ENCODE measurements around the gene EPB41L2. TPM values are rescaled to one million over a fixed set of nuclear protein-coding genes. Genes with fewer than 3 reads are reported as not detected.

Gene EPB41L2
- total RNA-seq, 1 donor from 2014 or later: 124 TPM

DNA sequence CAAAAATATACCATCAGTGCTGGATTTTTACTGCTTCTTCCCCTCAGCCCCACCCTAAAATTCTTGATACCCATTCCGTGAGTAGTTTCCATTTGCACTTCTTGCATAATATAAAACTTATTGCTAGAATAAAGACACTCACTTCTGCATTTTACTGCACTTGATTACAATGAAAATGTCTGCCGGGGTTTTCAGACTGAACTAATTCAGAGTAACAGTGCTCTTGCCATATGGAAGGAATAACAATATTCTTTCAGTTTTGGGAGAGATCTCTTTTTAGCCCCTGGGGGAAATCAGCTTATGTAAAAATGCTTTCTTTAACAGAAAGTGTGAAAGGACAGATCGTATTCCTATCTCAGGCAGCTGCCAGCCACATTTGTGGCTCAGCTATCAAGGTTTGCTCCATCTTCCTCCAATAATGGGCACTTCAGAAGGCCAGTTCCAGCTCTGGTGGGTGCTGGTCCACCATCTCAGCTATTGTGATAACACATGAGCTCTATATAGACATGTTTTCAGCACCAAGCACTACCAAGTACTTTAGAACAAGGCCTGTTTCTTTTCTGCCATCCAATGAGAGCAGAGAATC, 226.9 kb downstream of the EPB41L2 start:
- DNase-seq (no peak), ATAC-seq (no peak)
- intact Hi-C loops (cut with DNase I): no loop called here
- Histone ChIP-seq H3K9me3 (no peaks in the 10 kb centered on the region), H3K36me3 (no peaks in the 10 kb centered on the region), H3K4me3 (no peak overlapping the region), H3K4me1 (no peaks in the 10 kb centered on the region), H3K27ac (no peak overlapping the region), H3K27me3 (ENCODE audit: low read depth) (no peaks in the 10 kb centered on the region)
- TF ChIP-seq, protein P1, sequence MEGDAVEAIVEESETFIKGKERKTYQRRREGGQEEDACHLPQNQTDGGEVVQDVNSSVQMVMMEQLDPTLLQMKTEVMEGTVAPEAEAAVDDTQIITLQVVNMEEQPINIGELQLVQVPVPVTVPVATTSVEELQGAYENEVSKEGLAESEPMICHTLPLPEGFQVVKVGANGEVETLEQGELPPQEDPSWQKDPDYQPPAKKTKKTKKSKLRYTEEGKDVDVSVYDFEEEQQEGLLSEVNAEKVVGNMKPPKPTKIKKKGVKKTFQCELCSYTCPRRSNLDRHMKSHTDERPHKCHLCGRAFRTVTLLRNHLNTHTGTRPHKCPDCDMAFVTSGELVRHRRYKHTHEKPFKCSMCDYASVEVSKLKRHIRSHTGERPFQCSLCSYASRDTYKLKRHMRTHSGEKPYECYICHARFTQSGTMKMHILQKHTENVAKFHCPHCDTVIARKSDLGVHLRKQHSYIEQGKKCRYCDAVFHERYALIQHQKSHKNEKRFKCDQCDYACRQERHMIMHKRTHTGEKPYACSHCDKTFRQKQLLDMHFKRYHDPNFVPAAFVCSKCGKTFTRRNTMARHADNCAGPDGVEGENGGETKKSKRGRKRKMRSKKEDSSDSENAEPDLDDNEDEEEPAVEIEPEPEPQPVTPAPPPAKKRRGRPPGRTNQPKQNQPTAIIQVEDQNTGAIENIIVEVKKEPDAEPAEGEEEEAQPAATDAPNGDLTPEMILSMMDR (IDR thresholded peaks at IDR 0.05): no peak

- intact Hi-C loops (cut with DNase I): no loop called here
- Histone ChIP-seq H3K27me3 (ENCODE audit: low read depth) (no peaks in the 10 kb centered on the region), H3K9me3 (no peaks in the 10 kb centered on the region), H3K36me3 (no peaks in the 10 kb centered on the region), H3K4me3 (no peak overlapping the region), H3K4me1 (no peaks in the 10 kb centered on the region), H3K27ac (no peak overlapping the region)
- DNase-seq (no peak), ATAC-seq (no peak)
- TF ChIP-seq, protein P1 (IDR thresholded peaks at IDR 0.05): no peak
Measured at GRCh38 chr6:130834482-130835251, 228.4 kb downstream of the EPB41L2 start.

GRCh38 chr6:130833569-130833968, 229.5 kb downstream of the EPB41L2 start:
- H3K27ac ChIP-seq: no peak overlapping the region
- intact Hi-C loops (cut with DNase I): no loop called here
- no peak overlapping the region for H3K4me3 ChIP-seq
- TF ChIP-seq, protein P1 (IDR thresholded peaks at IDR 0.05): no peak
- H3K36me3 ChIP-seq: no peaks in the 10 kb centered on the region
- no peaks in the 10 kb centered on the region for H3K4me1 ChIP-seq
- ATAC-seq (no peak), DNase-seq (no peak)
- no peaks in the 10 kb centered on the region for H3K27me3 ChIP-seq (ENCODE audit: low read depth)
- no peaks in the 10 kb centered on the region for H3K9me3 ChIP-seq

DNA sequence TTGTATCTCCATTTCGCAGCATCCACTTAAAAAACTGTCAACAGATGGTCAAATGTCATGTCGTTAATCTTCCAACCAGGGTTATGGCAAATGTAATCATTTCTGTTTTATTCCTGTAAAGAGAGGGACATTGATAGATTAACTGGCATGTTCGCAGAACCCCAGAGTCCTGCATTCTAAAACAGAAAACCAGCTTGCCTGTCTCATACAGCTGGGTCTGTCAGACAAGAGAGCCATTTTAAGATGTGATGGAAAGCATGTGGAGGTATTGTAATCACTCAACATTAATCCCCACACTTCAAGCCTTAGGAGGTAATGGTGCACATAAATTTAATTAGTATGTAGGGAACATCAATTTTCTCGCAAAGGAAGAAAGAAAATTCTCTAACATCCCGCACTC, 231.4 kb downstream of the EPB41L2 start:
- H3K4me3 ChIP-seq: no peak overlapping the region
- intact Hi-C loops (cut with DNase I): no loop called here
- TF ChIP-seq, protein P1 (IDR thresholded peaks at IDR 0.05): no peak
- H3K36me3 ChIP-seq: no peaks in the 10 kb centered on the region
- no peaks in the 10 kb centered on the region for H3K4me1 ChIP-seq
- H3K27ac ChIP-seq: no peak overlapping the region
- no peaks in the 10 kb centered on the region for H3K9me3 ChIP-seq
- ATAC-seq (no peak), DNase-seq (no peak)
- H3K27me3 ChIP-seq (ENCODE audit: low read depth): no peaks in the 10 kb centered on the region

- TF ChIP-seq, protein P1 (IDR thresholded peaks at IDR 0.05): no peak
- no peak overlapping the region for H3K27ac ChIP-seq
- no peaks in the 10 kb centered on the region for H3K4me1 ChIP-seq
- H3K4me3 ChIP-seq: no peak overlapping the region
- no peaks in the 10 kb centered on the region for H3K36me3 ChIP-seq
- no peaks in the 10 kb centered on the region for H3K27me3 ChIP-seq (ENCODE audit: low read depth)
- ATAC-seq (no peak), DNase-seq (no peak)
- intact Hi-C loops (cut with DNase I): no loop called here
- H3K9me3 ChIP-seq: no peaks in the 10 kb centered on the region
Measured at GRCh38 chr6:130829333-130829910, 233.6 kb downstream of the EPB41L2 start.
